Hepatocyte (in vitro differentiated cells): ENCODE measurements around the gene BACE1.

Source experiments
- EZH2 ChIP-seq: fragments of 200-600 bp; sonication (generic); IDR thresholded peaks from 2 replicates; pipeline ENCODE4 v1.6.1; 2016; ENCODE audit warnings: antibody characterized with exemption, mild to moderate bottlenecking, borderline replicate concordance
- TF ChIP-seq, protein P1 (sequence below): fragments of 200-600 bp; sonication (generic); IDR thresholded peaks from 2 replicates; pipeline ENCODE4 v1.5.1; 2016; ENCODE audit warnings: antibody characterized with exemption, mild to moderate bottlenecking; ENCODE audit not compliant: poor library complexity

DNA sequence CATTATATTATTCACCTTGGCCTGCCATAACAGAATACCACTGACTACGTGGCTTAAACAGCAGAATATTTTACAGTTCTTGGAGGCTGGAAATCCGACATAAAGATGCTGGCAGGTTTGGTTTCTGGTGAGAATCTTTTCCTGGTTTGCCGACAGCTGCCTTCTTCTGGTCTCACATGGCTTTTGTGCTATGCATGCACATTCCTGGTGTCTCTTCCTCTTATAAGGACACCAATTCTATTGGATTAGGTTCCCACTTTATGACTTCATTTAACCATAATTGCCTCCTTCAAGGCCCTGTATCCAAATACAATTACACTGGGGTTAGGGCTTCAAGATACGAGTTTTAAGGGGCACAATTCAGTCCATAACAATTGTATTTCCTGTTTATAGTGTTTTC, 66.5 kb downstream of the BACE1 start:
- TF ChIP-seq, protein P1, sequence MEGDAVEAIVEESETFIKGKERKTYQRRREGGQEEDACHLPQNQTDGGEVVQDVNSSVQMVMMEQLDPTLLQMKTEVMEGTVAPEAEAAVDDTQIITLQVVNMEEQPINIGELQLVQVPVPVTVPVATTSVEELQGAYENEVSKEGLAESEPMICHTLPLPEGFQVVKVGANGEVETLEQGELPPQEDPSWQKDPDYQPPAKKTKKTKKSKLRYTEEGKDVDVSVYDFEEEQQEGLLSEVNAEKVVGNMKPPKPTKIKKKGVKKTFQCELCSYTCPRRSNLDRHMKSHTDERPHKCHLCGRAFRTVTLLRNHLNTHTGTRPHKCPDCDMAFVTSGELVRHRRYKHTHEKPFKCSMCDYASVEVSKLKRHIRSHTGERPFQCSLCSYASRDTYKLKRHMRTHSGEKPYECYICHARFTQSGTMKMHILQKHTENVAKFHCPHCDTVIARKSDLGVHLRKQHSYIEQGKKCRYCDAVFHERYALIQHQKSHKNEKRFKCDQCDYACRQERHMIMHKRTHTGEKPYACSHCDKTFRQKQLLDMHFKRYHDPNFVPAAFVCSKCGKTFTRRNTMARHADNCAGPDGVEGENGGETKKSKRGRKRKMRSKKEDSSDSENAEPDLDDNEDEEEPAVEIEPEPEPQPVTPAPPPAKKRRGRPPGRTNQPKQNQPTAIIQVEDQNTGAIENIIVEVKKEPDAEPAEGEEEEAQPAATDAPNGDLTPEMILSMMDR: no peak
- TF ChIP-seq EZH2: no peak
